ENCODE data around the gene RPRML.

RPRML gene

GRCh38 chr17:46935658-46936266, 43.3 kb downstream of the RPRML start:
- Histone ChIP-seq H3K9me3 (ENCODE audit: insufficient read depth, low read length, severe bottlenecking) (no peaks in the 10 kb centered on the region), H3K27ac (ENCODE audit: low read length) (no peak overlapping the region), H3K79me2 (ENCODE audit: insufficient read depth, low read length) (no peaks in the 10 kb centered on the region), H3K36me3 (ENCODE audit: insufficient read depth, low read length) (peaks cover 98% of the 10 kb centered on the region), H3K4me1 (ENCODE audit: insufficient read depth, low read length) (no peaks in the 10 kb centered on the region), H3K4me3 (ENCODE audit: low read depth in 1 of 2, low read length in 2 of 2) (no peak overlapping the region), H3K4me2 (ENCODE audit: insufficient read depth, low read length) (no peak overlapping the region), H3K27me3 (ENCODE audit: insufficient read depth, low read length, poor library complexity) (no peaks in the 10 kb centered on the region), H2AFZ (ENCODE audit: low read depth, low read length) (no peak overlapping the region), H4K20me1 (ENCODE audit: insufficient read depth, low read length) (no peaks in the 10 kb centered on the region; the same call in 1 of the 2 replicates), H3K9ac (ENCODE audit: low read depth, low read length) (no peak overlapping the region)
- no peak for TF ChIP-seq CTCF (IDR thresholded peaks at IDR 0.05; ENCODE audit: borderline replicate concordance, extremely low read depth, low read length, poor library complexity, severe bottlenecking)
- TF ChIP-seq EZH2 (IDR thresholded peaks at IDR 0.05; ENCODE audit: borderline replicate concordance, low read depth, low read length, severe bottlenecking) = no peak
- no peak for DNase-seq
- ATAC-seq (ENCODE audit: insufficient read depth, low read depth) = no peak

- ATAC-seq (ENCODE audit: insufficient read depth, low read depth) (no peak), DNase-seq (no peak)
- Histone ChIP-seq H2AFZ (ENCODE audit: low read depth, low read length) (no peak overlapping the region), H3K9ac (ENCODE audit: low read depth, low read length) (no peak overlapping the region), H3K4me3 (ENCODE audit: low read depth in 1 of 2, low read length in 2 of 2) (no peak overlapping the region), H4K20me1 (ENCODE audit: insufficient read depth, low read length) (peaks cover 26% of the 10 kb centered on the region), H3K4me2 (ENCODE audit: insufficient read depth, low read length) (no peak overlapping the region), H3K27ac (ENCODE audit: low read length) (no peak overlapping the region), H3K9me3 (ENCODE audit: insufficient read depth, low read length, severe bottlenecking) (no peaks in the 10 kb centered on the region), H3K36me3 (ENCODE audit: insufficient read depth, low read length) (peaks cover 74% of the 10 kb centered on the region), H3K27me3 (ENCODE audit: insufficient read depth, low read length, poor library complexity) (no peaks in the 10 kb centered on the region), H3K4me1 (ENCODE audit: insufficient read depth, low read length) (peaks cover 14% of the 10 kb centered on the region; the same call in 1 of the 2 replicates), H3K79me2 (ENCODE audit: insufficient read depth, low read length) (peaks cover 35% of the 10 kb centered on the region)
- TF ChIP-seq EZH2 (IDR thresholded peaks at IDR 0.05; ENCODE audit: borderline replicate concordance, low read depth, low read length, severe bottlenecking) = no peak
- TF ChIP-seq CTCF (IDR thresholded peaks at IDR 0.05; ENCODE audit: borderline replicate concordance, extremely low read depth, low read length, poor library complexity, severe bottlenecking) = no peak
Observed at GRCh38 chr17:46931596-46931995, 47.5 kb downstream of the RPRML start.

- H3K4me2 ChIP-seq (ENCODE audit: insufficient read depth, low read length) = no peak overlapping the region
- no peak for TF ChIP-seq EZH2 (IDR thresholded peaks at IDR 0.05; ENCODE audit: borderline replicate concordance, low read depth, low read length, severe bottlenecking)
- no peak for TF ChIP-seq CTCF (IDR thresholded peaks at IDR 0.05; ENCODE audit: borderline replicate concordance, extremely low read depth, low read length, poor library complexity, severe bottlenecking)
- peaks cover 28% of the 10 kb centered on the region for H3K4me1 ChIP-seq (ENCODE audit: insufficient read depth, low read length)
- no peak overlapping the region for H3K9ac ChIP-seq (ENCODE audit: low read depth, low read length)
- H3K79me2 ChIP-seq (ENCODE audit: insufficient read depth, low read length) = peaks cover 50% of the 10 kb centered on the region
- peaks cover 34% of the 10 kb centered on the region for H4K20me1 ChIP-seq (ENCODE audit: insufficient read depth, low read length)
- no peak overlapping the region for H2AFZ ChIP-seq (ENCODE audit: low read depth, low read length)
- no peak overlapping the region for H3K27ac ChIP-seq (ENCODE audit: low read length)
- no peak overlapping the region for H3K4me3 ChIP-seq (ENCODE audit: low read depth in 1 of 2, low read length in 2 of 2)
- peaks cover 59% of the 10 kb centered on the region for H3K36me3 ChIP-seq (ENCODE audit: insufficient read depth, low read length)
- no peak for DNase-seq
- H3K9me3 ChIP-seq (ENCODE audit: insufficient read depth, low read length, severe bottlenecking) = no peaks in the 10 kb centered on the region
- H3K27me3 ChIP-seq (ENCODE audit: insufficient read depth, low read length, poor library complexity) = no peaks in the 10 kb centered on the region
- ATAC-seq (ENCODE audit: insufficient read depth, low read depth) = no peak
Observed at GRCh38 chr17:46930051-46930450, 49.0 kb downstream of the RPRML start.

Data from DND-41 (cell line).